GM19239 (cell line): ENCODE data around the gene RPL35.

ENCODE experiments used
- DNase-seq: peaks from one replicate; pipeline ENCODE4 v3.0.0; 2011; ENCODE audit warnings: low spot score; ENCODE audit not compliant: insufficient read length
- FAIRE-seq: peaks from 2 replicates; lab custom pipeline; 2011; peaks lifted over from hg19 to GRCh38; lab: Jason Lieb, UNC

RPL35 gene

DNA sequence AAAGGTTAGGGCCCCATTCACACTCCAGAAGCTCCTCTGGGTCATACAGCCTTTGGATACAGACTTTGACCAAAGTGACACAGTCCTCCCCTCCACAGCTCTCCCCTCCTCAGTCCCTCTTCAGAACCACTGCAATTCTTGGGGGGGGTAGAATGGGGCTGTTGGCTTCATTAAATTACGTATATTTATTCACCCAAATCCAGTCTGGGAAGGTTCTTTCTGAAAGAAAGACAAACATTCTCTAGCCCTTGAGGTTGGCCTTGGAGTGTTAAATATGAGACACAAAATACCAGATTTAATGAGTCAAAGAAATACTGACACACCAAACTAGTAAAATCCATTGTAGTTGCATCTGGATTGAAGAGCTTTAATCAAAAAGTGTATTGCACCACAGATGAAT lies 16.3 kb upstream of the RPL35 start:
- DNase-seq (no peak), FAIRE-seq (no peak)

DNA sequence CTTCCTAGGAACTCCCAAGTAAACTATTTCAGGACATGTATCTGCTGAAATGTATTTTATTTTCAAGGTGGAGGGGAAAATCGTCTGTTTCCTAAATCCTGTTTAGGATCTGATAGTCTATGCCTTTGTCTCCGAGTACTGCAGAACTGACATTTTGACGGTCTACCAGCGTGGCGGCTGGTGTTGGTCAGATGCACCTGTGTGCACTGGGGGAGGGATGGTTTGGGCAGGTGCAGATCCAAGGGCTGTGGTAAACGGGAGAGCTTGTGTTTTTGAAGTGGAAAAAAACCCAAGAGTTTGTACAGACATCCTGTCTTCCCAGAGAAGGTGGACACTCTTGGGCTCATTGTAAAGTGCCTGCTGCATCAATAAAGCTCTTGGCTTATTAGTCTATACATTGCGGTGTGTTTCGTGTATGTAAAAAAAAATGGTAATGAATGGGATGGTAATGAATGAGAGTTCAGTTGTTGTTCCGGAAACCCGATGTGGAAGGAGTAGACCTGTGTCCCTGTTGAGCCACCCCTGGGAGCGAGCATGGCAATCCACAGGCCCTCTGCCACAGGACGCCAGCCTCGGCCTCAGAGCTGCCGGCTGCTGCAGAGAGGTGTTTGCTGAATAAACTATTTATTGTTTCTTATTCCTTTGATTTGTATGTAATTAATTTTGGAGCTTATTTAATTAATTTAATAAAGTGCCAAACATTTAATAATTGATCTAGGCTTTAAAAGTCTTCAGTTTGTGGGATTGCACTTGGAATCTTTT lies 15.4 kb upstream of the RPL35 start:
- DNase-seq (no peak), FAIRE-seq (no peak)

DNA sequence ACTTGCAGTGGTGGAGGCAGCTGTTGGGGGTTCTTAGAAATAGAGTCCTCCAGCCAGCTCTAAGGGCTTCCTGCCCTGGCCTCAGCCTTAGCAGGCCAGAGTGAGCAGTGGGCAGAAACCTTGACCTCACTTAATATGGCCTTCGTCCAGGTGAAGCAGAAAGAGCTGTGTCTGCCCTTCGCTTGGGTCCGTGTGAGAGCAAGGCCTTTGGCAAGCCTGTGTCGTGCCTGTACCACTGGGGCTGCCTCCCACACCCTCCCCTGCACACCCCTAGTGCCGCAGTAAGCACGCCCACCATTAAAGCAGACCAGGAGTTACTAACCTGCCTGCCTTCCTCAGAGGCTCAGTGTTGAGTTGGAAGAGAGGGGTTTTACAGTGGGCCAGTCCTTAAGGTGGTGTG lies 13.7 kb upstream of the RPL35 start:
- FAIRE-seq (no peak), DNase-seq (no peak)

DNA sequence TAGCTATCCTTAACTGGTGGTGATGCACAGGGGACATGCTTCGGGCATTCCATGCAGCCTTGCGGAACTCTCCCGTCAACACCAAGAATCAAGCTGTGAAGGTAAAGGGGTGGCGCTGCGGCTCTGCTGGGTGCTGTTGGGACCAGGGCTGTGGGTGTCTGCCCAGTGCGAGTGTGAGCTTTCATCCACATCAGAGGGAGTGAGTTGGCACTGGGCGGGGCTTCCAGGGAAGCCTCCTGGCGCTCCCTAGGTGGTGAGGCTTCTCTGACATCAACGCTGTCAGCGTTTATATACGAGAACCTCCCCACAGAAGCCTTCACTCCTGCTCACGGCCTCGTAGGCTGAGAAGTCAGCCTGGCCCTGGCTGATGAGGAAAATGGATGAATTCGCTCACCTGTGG lies 11.9 kb upstream of the RPL35 start:
- DNase-seq: no peak

DNA sequence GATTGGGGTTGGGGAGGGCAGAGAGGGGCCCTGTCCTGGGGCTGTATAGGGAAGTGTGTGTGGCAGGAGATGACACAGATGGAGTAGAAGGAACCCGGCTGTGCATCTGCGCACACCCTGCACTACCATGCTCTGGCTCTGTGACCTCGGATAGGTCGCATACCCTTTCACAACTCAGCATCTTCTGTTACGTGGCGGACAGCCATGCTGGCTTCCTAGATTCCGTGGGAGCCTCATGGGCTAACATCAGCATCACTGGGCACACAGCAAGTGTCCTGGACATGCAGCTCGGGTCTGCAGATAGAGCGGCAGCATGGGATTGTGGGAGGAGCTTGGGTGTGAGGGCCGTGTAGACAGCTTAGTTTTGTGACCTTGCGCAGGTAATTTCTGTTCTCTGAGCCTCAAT lies 9.4 kb upstream of the RPL35 start:
- FAIRE-seq: no peak
- no peak for DNase-seq

More for the DNA sequence above, 11.9 kb upstream of the RPL35 start:
- no peak for FAIRE-seq

DNA sequence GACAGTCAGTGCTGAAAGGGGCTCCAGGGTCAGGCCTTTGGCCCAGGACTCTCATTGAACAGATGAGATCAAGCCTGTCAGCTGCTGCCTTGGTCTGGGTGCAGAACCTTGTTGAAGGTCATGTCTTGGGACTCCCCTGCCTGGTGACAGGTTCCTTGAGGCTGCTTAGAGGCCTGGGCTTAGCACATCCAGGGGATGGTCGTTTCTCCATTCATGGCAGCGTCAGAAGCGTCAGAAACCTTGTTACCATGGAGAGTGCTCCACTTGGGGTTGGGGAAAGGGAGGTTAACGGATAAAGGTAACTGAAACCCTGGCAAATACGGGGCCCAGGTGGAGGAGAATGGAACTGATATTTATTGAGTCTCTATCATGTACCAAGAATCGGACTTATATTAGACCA lies 9.0 kb upstream of the RPL35 start:
- no peak for FAIRE-seq
- no peak for DNase-seq

DNA sequence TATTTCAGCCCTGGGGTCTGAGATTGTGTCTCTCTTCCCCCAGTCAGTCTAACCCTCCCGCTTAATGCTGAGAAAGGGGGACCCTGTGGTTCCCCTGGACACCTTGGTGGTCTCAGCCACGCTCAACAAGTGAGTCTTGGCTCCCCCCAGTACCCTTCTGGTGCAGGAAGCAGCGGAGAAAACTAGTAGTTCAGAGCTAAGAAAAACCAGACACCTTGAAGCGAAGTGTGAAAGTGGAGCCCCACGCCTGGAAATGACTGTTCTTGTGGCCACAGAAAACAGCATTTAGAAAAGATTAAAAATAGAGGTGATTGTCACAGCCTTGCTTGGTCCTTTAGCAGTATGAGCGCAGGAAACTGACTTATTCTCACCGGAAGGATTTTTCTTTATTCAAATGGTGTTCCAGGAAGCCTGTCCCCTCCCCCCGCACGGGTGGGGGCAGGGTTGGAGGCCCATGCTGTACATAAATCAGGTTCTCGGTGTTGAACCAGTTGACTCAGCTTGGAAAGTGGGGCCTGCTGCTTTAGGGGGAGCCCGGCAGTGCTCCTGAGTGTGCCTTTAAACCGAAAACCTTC lies 8.3 kb upstream of the RPL35 start:
- FAIRE-seq (peak; percentile 71), DNase-seq (peak; percentile 52)

DNA sequence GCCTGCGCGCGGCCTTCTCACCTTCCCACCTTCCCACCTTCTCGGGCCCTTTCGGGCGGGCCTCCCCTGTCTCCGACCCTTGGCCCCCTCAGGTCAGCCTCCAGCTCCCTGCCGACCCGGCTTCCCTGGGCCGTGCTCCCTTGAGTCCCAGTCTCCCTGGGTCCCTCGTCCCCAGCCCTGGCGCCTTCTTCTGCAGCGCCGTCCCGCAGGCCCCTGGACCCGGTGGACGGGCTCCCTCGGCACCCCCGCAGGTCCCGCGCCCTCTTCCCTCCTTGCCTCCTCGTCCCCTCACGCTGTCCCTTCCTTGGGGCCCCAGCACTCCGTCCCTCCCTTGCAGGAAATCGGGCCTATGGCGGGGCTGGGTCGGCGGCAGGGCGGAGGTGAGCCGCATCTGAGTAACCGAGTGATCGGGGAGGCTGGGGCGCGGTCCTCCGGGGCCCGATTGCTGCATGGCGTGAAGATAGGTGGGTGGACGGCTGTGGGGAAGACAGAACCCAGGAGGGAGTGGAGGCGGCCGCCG lies 7.8 kb upstream of the RPL35 start:
- DNase-seq (no peak), FAIRE-seq (no peak)

DNA sequence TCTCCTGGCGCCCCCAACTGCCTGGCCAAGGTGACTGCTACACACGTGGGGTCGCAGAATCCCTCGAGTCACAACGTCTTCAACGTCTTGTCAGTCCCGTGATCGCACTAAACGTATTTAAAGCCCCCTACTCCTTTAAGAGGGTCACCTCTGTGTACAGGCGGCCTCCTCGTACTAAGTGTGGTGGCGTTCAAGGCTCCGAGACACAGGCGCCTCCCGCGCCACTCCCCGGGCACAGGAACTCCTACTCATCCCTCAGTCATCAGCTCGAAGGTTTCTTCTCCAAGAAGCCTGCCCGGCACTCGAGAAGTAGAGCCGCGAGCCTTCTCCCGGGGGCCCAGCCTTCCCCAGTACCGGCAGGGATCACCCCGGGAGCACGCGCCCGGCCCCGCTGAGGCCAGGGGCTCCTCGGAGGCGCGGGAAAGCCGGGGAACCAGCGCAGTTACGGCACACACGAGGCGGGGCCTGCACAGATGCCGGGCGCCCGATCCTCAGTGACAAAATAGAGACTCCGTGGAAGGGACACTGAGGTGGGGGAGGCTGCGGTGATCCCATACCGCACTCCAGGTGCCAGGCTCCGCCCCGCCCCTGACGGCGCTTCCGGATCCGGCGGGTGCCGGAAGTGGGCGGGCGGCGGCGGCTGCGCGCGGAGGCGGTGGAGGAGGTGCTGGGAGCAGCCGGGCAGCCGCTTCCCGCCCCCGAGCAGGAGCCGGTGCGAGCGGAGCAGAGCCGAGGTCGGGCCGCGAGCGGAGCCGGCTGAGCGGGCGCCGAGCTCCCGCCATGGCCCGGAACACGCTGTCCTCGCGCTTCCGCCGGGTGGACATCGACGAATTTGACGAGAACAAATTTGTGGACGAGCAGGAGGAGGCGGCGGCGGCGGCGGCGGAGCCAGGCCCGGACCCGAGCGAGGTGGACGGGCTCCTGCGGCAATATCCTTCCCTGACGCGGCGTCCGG lies 7.0 kb upstream of the RPL35 start:
- FAIRE-seq (peak; percentile 76), DNase-seq (peak; percentile 85)

DNA sequence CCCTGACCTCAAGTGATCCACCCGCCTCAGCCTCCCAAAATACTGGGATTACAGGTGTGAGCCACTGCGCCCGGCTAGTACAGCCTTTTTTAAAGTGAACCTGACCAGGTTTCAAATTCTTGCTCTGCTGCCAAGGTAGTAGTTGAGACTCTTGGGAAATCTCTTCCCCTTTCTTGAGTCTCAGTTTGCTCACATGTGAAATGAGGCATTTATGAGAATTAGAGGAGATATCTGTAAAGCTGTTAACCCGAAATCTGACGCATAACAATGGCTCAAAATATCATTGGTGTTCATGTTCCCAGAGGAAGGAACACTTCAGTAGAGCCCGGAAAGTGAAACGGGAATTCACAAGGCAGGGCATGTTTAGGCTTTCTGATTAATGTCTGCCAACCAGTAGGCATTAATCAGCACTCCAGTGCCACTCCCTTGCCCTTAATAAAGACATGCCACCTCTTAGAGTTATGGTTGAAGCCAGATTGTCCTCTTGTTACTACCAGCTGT lies 1.7 kb upstream of the RPL35 start:
- DNase-seq: no peak
- FAIRE-seq: no peak

DNA sequence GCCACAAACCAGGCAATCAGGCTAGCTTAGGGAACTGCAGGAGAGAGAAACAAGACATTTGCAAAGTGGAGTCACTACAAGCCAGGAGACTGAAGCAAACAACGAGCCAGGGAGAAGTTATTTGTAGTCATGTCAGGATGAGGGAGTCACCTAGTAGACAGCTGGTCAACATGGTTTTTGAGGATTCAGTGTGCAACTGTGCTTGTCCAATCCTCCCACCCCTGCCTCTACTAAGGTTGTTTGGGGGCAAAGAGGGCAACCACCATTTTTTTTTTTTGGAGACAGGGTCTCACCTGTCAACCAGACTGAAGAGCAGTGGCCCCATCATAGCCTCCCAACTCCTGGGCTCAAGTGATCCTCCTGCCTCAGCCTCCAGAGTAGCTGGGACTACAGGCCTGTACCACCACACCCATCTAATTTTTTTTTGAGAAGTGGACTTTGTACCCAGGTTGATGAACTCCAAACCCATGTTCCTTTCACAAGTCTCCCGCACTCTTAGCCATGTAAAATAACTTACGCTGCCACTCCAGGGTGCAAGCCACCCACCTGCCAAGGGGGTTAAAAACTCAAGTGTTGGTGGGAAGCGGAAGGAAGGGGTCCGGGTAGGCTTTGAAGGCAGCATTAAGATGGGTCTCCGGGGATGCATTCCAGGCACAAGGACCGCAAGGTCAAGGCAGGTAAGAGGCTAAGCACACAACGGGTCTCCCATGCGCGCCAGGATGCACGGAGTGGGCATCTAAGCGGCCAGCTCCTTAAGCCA lies 995 bp downstream of the RPL35 start:
- FAIRE-seq (no peak), DNase-seq (no peak)

DNA sequence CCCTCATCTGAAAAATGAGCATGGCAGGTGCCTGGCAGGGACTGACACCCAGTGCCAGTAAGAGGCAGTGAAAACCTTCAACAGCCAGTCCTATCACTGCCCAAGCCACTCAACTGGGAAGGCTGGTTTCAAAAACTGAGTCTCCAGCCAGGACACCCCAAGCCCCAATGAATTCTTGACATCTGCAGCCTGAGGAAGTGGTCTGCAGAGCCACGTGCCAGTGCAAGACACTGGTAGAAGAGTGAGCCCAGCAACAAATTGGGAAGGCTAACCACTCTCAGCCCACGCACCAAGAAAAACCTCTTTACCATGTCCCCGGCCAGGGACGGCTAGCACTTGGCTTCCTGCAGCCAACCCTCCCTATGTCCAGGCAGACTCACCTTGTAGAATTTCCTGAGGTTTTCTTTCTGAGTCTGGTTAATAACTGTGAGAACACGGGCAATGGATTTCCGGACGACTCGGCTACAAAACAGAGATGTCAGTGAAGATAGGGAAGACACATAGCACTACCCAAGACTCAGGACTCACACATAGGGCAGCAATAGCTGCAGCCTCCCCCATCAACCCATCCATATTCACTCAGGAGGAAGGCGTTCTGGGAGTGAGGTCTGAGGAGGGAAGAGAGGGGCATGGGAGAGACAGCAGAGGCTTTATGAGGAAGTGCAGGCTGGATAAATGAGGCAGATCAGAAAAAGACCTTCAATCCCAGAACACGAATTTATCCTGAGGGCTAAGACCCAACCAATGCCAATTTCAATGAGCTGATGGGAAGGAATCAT lies 1.8 kb downstream of the RPL35 start:
- FAIRE-seq (no peak), DNase-seq (no peak)

DNA sequence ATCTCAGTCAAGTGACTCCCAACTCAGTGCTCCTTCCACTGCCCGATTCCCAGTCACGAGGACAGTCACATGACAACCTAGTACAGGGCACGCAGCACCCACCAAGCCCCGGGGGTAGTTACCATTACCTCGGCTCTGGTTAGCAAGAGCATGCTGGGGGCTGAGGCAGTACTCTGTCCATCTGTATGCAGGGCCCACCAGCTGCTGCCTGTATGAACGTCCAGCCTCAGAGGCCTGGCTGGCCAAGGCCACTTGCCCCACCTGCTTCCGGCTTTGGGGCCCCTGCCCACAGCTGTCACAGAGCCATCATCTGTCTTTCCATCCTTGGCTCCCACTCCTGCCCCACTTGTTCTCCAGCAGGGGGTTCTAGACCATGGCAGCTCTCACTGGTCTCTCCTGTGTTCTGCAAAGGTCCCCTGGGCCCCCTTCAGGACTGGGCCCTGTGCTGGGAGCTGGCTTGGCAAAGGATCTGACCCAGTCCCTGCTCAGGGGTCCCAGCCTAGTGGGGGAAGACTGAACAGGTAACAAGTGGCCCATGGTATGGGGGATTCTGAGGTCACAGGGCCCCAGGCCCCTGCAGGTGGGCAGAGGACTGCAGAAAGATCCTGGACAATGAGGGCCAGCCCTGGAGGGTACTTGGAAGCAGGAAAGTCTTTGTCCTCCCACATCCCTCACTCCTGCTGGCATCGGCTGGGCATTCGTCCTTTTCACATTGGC lies 3.3 kb downstream of the RPL35 start:
- FAIRE-seq: no peak
- DNase-seq: no peak

DNA sequence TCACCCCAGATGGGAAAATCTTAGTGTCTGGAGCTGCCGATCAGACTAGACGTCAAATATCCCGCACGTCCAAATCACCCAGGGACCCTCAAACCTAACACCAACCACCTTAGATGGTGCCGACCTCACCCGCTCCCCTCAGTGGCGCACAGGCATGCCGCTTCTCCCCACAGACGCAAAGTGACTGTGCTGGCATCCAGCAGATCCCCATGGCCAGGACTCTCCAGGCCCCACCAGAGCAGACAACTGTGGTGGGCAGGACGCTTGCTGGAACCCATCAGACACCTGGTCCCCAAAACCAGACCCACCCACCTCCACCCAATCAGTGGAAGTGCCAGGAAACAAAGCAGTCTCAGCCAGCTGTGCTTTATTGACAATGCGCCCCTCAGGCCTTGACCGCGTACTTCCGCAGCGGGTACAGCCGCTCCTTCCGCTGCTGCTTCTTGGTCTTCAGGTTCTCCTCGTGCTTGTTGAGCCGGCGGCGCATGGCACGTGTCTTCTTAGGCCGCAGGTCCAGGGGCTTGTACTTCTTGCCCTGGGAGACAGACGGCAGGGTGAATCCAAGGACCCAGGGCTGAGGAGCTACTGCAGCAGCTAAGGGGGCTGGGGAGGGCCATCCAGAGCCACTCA lies 4.1 kb downstream of the RPL35 start:
- FAIRE-seq (no peak), DNase-seq (no peak)

DNA sequence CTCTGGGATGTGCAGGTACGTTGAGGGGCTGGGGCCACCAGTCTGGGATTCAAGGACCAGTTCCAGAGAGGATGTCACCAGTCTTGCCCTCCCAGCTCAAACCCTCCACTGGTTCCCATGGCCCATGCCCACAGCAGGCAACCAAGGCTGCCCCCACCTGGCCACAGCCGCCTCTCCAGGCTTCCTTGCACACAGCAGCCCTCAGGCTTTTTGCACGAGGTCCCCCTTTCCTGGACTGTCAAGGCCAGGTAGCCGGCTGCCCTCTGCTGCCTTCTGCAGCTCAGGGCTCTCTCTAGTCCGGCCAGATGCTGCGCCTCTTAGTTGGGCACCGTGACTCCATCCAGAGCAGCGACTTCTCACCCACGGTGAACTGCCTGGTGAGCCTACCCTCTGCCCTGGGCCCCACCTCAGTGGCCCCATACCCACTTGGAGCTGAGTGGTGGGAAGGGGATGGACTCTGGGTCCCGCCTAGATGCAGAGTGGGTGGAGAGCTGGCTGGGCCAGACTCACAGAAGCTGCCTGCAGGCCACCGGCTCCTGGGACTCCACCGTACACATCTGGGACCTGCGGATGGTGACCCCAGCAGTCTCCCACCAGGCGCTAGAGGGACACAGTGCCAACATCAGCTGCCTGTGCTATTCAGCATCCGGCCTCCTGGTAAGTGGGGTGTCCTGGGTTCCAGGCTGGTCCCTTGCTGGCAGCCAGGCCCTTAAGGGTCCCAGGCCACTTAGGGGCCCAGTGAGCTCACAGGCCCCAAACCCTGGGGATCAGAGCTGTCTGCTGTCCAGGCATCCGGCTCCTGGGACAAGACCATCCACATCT lies 5.6 kb downstream of the RPL35 start:
- no peak for FAIRE-seq
- DNase-seq: no peak

DNA sequence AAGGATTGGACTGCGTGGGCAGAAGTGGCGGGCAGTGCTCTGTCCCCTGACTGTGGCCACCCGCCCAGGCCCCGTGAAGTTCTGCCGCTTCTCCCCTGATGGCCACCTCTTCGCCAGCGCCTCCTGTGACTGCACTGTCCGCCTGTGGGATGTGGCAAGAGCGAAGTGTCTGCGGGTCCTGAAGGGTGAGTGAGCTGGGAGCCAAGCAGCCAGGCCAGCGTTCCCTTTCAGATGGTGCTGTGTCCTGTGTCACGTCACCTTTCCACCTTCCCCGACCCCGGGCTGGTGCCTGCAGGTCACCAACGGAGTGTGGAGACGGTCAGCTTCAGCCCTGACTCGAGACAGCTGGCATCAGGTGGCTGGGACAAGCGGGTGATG lies 6.2 kb downstream of the RPL35 start:
- FAIRE-seq (no peak), DNase-seq (no peak)

DNA sequence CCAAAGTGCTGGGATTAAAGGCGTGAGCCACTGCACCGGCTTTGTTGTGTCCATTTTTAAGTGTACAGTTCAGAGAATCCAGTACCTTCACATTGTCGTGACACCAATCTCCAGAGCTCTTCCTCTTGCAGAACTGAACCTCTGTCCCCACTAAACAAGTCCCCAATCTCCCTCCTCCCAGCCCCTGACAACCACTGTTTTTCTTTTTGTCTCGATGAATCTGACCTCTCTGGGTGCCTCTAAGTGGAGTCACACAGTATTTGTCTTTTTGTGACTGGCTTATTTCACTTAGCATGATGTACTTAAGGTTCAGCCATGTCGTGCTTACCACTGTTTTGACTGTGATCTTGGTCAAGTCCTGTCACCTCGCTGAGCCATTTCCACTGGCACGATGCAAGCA lies 6.9 kb downstream of the RPL35 start:
- no peak for FAIRE-seq
- no peak for DNase-seq
